Measurements from ENCODE around the gene NRXN3. TPM values are rescaled to one million over a fixed set of nuclear protein-coding genes. Genes with fewer than 3 reads are reported as not detected.

The NRXN3 gene
- total and polyA plus RNA-seq, 2 of the 4 experiments (the other 2 are of a cell fraction) = 4.8 to 25.1 TPM

GRCh38 chr14:78302841-78303240, 132.7 kb downstream of the NRXN3 start:
- in situ Hi-C loops (cut with MboI; ENCODE audit: low sequenced_read_pairs) = no loop called here
- no peak overlapping the region for H2BK15ac ChIP-seq (ENCODE audit: low read depth, low read length)
- ATAC-seq (ENCODE audit: low read depth) (no peak), DNase-seq (no peak)
- ChIA-PET POLR2A (ENCODE audit: unreplicated experiment) (no interaction called here), CTCF (no interaction called here)
- no peaks in the 10 kb centered on the region for H3K79me1 ChIP-seq (ENCODE audit: low read depth in 1 of 2, low read length in 2 of 2)
- H3K14ac ChIP-seq (replicated peaks; ENCODE audit: low read depth, low read length) = no peak overlapping the region
- no TSS peak for BruUV-seq (replicated peaks)
- no peak overlapping the region for H3K4me2 ChIP-seq (ENCODE audit: low read depth, low read length)
- H3K27me3 ChIP-seq (ENCODE audit: control insufficient read depth, insufficient read depth, low read length) = no peaks in the 10 kb centered on the region
- no CpG with 5 or more reads among the region's 2 CpGs for WGBS, 2 experiments (ENCODE audit: extremely low coverage in 2 of 2, insufficient read length in 1 of 2)
- no peak overlapping the region for H2BK120ac ChIP-seq (ENCODE audit: low read depth, low read length)
- H3K4ac ChIP-seq (ENCODE audit: low read depth, low read length) = no peak overlapping the region
- no peak overlapping the region for H2AK5ac ChIP-seq (ENCODE audit: low read depth, low read length)
- H3K9me3 ChIP-seq (ENCODE audit: control insufficient read depth, insufficient read depth, low read length) = peaks cover 11% of the 10 kb centered on the region
- H3K56ac ChIP-seq (ENCODE audit: extremely low read depth, insufficient read depth, low read length) = no peak overlapping the region
- no peak overlapping the region for H3K9ac ChIP-seq (ENCODE audit: low read depth, low read length)
- intact Hi-C loops (cut with micrococcal nuclease) = no loop called here
- no peak overlapping the region for H3K4me3 ChIP-seq (ENCODE audit: insufficient read depth, low read depth, low read length)
- H2AK9ac ChIP-seq (replicated peaks; ENCODE audit: low read depth, low read length, poor library complexity) = no peak overlapping the region
- H2AFZ ChIP-seq (replicated peaks; ENCODE audit: low read length, poor library complexity) = no peak overlapping the region
- no peak overlapping the region for H2BK5ac ChIP-seq (ENCODE audit: low read depth, low read length, poor library complexity, severe bottlenecking)
- H4K20me1 ChIP-seq (ENCODE audit: insufficient read depth, low read length) = no peaks in the 10 kb centered on the region
- no peaks in the 10 kb centered on the region for H3K36me3 ChIP-seq (ENCODE audit: control insufficient read depth, insufficient read depth, low read length)
- no peak overlapping the region for H4K5ac ChIP-seq (ENCODE audit: low read depth, low read length)
- dilution Hi-C loops (cut with HindIII; ENCODE audit: low sequenced_read_pairs, unreplicated experiment) = no loop called here
- no peak overlapping the region for H4K8ac ChIP-seq (ENCODE audit: low read depth in 2 of 2, low read length in 2 of 2)
- H2BK20ac ChIP-seq (ENCODE audit: low read depth, low read length) = no peak overlapping the region
- no peak overlapping the region for H3K23ac ChIP-seq (ENCODE audit: low read depth, low read length)
- H3K27ac ChIP-seq (ENCODE audit: insufficient read depth, low read length) = no peak overlapping the region
- H3K4me1 ChIP-seq (ENCODE audit: control insufficient read depth, insufficient read depth, low read length) = no peaks in the 10 kb centered on the region
- H3K18ac ChIP-seq (ENCODE audit: low read depth, low read length) = no peak overlapping the region
- no peaks in the 10 kb centered on the region for H3K9me1 ChIP-seq (ENCODE audit: insufficient read depth, low read length)
- H4K91ac ChIP-seq (ENCODE audit: insufficient read depth, low read depth, low read length) = no peak overlapping the region
- TF ChIP-seq CTCF (conservative IDR thresholded peaks at IDR 0.05; ENCODE audit: low read depth, low read length) (no peak), USF2 (IDR thresholded peaks at IDR 0.05; ENCODE audit: low read depth, low read length) (no peak), MAFK (IDR thresholded peaks at IDR 0.05; ENCODE audit: low read depth, low read length) (no peak), ELK1 (IDR thresholded peaks at IDR 0.05; ENCODE audit: borderline replicate concordance, low read depth, low read length) (no peak), FOS (IDR thresholded peaks at IDR 0.05; ENCODE audit: low read depth, low read length) (no peak), RCOR1 (IDR thresholded peaks at IDR 0.05; ENCODE audit: insufficient replicate concordance, low read length) (no peak), CHD1 (IDR thresholded peaks at IDR 0.05; ENCODE audit: low read depth, low read length) (no peak), BHLHE40 (IDR thresholded peaks at IDR 0.05; ENCODE audit: low read depth, low read length) (no peak), CEBPB (IDR thresholded peaks at IDR 0.05; ENCODE audit: low read depth, low read length) (no peak), POLR2A (IDR thresholded peaks at IDR 0.05; ENCODE audit: low read depth, low read length) (no peak), NFE2L2 (IDR thresholded peaks at IDR 0.05; ENCODE audit: low read depth, low read length) (no peak), MXI1 (IDR thresholded peaks at IDR 0.05; ENCODE audit: borderline replicate concordance, low read depth, low read length) (no peak), MAZ (IDR thresholded peaks at IDR 0.05; ENCODE audit: borderline replicate concordance, low read depth, low read length) (no peak), RAD21 (IDR thresholded peaks at IDR 0.05; ENCODE audit: low read length) (no peak), SMC3 (IDR thresholded peaks at IDR 0.05; ENCODE audit: low read depth, low read length) (no peak)

All from IMR-90 (cell line).